ENCODE measurements around the gene NFKBIB.

DNA sequence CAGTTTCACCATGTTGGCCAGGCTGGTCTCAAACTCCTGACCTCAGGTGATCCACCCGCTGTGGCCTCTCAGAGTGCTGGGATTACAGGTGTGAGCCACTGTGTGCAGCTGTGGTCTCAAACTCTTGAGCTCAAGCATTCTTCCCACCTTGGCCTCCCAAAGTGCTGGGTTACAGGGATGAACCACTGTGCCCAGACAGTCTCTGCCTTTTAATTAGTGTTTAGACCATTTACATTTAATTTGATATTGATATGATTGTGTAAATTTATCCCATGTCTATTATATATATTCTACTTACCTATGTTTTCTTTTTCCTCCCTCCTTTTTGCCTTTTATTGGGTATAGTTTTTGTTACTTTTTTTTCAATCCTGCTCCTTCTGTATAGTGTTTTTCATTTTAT is 1.9 kb downstream of the NFKBIB start:
- TF ChIP-seq POLR2A (IDR thresholded peaks at IDR 0.05; ENCODE audit: extremely low read depth, insufficient read length) (no peak), MYC (IDR thresholded peaks at IDR 0.05; ENCODE audit: low read depth, low read length) (no peak)
- TF ChIP-seq, protein P1, sequence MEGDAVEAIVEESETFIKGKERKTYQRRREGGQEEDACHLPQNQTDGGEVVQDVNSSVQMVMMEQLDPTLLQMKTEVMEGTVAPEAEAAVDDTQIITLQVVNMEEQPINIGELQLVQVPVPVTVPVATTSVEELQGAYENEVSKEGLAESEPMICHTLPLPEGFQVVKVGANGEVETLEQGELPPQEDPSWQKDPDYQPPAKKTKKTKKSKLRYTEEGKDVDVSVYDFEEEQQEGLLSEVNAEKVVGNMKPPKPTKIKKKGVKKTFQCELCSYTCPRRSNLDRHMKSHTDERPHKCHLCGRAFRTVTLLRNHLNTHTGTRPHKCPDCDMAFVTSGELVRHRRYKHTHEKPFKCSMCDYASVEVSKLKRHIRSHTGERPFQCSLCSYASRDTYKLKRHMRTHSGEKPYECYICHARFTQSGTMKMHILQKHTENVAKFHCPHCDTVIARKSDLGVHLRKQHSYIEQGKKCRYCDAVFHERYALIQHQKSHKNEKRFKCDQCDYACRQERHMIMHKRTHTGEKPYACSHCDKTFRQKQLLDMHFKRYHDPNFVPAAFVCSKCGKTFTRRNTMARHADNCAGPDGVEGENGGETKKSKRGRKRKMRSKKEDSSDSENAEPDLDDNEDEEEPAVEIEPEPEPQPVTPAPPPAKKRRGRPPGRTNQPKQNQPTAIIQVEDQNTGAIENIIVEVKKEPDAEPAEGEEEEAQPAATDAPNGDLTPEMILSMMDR (IDR thresholded peaks at IDR 0.05; ENCODE audit: low read depth, low read length): no peak
- TF ChIP-seq, protein P2, sequence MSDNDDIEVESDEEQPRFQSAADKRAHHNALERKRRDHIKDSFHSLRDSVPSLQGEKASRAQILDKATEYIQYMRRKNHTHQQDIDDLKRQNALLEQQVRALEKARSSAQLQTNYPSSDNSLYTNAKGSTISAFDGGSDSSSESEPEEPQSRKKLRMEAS (IDR thresholded peaks at IDR 0.05; ENCODE audit: low read depth, low read length): no peak
